HK-2 (cell line): ENCODE results near the gene YEATS4.
A peak's percentile ranks its signal among the peaks of the same experiment; 100 is the strongest.

Source experiments
- DNase-seq: peaks from one replicate; pipeline ENCODE4 v3.0.0-alpha.2; 2018; ENCODE audit not compliant: unreplicated experiment

YEATS4 gene

DNA sequence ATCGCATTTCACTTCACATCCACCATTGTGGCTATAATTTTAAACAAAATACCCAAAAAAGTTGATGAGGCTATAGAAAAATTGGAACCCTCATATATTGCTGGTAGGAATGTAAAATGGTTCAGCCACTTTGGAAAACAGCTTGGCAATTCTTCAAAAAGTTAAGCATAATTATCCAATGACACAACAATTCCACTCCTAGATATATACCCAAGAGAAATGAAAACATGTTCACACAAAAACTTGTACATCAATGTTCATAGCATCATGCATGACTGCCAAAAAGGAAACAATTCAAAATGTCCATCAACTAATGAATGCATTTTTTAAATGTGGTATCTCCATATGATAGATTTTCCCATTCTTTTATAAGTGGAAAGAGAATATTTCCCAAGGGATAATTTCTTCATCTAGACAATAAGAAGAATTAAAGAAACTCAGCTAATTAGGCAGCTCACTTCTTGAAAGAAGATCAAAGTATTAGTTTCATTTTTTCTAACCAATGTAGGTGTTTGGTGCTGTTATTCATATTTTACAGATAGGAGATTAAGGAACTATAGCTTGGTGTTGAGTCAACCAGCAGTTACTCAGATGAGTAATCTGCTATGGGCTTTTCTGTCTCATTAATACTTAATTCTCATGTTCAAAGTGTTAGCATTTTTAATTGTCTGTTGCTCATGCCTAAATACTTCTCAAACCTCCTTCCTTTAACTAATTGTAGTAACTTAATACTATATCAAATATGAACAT, 32.8 kb downstream of the YEATS4 start:
- no peak for DNase-seq

DNA sequence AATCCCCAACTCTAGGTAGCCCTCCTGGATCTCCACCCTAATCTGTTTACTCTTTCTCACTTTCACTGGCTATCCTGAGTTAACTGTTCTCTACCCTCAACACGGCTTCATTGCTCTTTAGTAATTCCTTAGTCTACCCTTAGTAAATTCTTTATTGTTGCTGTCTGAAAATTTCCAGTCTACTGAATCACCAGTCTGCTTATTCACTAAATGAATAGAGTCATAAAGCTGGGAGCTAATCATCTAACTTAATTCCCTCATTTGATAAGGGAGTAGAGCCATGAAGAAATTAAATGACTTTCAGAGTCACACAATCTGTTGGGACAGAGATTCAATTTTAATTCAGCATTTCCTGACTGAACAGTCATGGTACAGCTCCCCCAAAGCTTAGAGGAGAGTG, 36.5 kb downstream of the YEATS4 start:
- no peak for DNase-seq

DNA sequence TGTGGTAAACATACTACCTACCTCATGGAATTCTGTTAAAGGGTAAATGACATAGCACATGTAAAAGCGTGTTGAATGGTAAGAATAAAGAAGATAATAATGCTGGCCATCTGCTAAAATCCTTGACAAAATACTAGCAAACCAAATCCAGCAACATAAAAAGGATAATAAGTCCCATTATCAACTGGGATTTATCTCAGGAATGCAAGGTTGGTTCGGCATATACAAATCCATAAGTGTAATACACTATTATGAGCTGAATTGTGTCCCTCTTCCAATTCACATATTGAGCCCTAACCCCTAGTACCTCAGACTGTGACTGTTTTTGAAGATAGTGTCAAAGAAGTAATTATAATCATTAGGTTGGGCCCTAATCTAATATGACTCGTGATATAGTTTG, 37.4 kb downstream of the YEATS4 start:
- DNase-seq: no peak

DNA sequence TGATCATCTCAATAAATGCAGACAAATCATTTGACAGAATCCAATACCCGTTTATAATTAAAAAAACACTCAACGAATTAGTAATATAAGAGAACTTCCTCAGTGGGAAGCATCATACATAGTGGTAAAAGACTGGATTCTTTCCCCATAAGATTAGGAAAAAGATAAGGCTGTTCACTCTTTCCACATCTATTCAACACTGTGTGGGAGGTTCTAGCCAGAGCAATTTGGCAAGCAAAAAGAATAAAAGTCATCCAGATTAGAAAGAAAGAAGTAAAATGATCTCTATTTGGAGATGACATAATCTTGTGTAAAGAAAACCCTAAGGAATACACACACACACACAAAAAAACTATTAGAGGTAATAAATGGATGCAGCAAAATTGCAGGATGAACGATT, 38.4 kb downstream of the YEATS4 start:
- no peak for DNase-seq

DNA sequence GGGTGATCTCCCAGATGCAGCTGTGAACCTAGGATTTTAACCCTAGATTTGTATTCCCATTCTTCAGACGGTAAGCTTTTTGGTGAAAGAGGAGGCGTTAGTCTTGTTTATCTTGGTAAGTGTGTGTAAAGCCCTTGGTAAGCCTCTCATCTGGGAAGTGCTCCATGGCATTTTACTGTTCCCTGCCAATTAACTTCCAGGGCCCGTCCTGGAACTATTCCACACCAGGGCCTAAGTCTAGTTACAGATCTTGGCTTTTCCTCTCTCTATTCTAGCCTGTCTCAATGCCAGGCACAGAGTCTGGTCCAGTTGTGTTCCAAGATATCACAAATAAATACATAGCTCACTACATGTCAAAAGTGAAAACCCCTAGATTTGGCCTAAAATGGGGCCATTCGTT, 42.4 kb downstream of the YEATS4 start:
- DNase-seq: no peak

DNA sequence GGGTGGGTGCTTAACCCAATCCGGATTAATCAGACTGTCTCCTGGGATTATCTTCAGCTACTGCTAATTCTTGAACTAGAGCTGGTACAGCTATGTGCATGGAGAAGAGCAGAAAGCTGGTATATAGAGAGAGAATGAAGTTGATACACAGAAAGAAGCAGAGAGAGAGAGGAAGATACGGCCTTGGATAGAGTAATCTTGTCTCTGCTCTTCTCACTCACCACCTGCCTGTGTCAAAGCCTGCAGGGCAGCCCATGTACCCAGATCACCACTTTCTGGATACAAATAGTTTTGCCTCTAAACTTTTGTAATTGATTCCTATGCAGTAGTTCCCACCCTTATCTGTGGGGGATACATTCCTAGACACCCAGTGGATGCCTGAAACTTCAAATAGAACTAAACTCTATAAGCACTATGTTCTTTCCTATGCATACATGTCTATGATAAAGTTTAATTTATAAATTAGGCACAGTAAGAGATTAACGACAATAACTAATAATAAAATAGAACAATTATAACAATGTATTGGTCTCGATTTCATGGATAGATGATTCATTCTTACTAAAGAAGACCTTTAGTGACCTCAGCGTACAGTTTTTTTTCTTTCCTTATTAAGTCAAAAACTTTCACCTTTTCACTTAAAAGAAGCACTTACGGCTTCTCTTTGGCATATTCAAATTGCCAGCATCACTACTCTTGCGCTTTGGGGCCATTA, 45.5 kb downstream of the YEATS4 start:
- no peak for DNase-seq

DNA sequence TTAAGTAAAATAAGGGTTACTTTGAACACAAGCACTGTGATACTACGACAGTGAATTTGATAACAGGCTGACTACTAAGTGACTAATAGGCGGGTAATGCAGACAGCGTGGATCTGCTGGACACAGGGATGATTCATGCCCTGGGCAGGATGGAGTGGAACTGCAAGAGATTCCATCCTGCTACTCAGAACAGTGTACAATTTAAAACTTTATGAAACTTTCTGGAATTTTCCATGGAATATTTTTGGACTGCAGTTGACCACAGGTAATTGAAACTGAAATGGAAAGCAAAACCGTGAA, 46.0 kb downstream of the YEATS4 start:
- DNase-seq: peak; percentile 70

DNA sequence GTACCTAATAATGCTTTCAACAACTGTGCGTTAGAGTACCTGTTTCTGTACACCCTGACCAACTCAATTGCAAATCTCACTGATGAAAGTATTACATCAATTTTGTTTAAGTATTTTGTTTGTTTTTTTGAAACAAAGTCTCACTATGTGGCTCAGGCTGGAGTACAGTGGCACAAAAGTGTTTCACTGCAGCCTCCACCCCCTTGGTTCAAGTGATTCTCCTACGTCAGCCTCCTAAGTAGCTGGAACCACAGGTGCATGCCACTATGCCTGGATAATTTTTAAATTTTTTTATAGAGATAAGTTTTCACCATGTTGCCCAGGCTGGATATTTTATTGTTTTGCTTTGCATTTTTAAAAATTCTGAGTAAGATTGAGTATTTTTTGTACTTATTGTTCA, 46.7 kb downstream of the YEATS4 start:
- no peak for DNase-seq

DNA sequence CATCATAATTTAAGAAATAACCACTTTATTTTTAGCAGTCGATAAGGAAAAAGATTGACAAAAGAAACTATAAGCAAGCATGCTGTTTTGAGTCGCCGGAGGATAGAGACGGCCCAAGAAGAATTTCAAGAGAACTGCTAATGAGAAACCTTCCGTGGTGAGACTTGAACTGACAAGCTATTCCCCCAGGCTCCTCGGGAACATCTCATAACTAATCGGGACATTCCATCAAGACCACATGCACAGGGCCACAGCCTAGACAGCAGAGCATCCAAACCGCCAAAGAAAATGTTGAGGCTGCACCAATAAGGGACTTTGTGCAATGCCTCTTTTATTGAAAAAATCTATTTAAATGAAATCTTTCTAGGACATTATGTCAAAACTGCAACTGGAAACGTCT, 51.0 kb downstream of the YEATS4 start:
- no peak for DNase-seq

DNA sequence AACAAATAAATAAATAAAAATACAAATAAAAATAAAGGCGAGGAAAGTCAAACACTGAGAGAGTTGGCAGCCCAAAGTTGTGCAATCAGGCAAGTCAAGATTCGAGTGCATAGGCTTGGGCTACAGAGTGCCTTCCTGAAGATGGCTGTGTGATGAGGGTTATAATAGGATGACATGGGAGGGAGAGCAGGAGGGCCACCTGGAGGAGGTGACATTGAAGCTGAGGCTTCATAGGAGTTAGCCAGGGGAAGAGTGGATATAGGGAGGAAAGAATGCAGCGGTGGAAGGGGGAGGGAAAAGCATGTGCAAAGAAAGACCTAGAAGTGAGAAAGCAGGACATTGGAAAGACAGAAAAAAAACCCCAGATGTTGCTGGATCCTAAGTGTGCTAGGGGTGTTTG, 53.1 kb downstream of the YEATS4 start:
- DNase-seq: no peak

DNA sequence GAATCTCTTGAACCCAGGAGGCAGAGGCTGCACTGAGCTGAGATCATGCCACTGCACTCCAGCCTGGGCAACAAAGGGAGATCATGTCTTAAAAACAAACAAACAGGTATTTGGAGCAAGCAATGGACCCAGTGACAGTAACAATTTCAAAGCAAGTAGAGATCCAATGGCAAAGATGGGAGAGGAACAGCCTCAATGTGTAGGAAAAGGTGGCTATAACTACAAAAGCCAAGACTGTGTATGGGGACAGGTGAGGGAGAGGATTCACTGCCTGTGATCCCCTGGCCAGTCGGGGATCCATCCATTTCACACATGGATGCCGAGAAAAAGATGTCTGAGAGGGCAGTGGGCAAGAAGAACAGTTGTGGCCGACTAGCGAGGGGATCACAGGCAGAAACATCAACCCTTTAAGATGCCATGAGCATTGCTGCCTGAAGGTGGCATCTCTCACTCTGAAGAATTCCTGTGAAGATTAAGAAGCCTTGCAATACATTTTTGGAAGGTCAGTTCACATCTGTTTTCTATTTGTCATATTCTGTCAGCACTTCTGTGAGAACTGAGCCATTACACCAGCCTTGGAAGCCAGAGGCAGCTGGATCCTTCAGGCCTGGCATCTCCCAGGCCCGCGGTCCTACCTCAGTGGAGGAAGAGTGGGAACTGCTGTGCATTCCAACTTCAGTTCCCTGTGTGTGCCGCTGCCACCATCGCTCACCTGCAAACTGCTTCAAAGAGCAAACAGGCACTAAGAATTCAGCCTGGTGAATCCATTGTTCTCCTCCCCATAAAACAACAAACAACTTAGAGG, 56.1 kb downstream of the YEATS4 start:
- peak; percentile 14 for DNase-seq

DNA sequence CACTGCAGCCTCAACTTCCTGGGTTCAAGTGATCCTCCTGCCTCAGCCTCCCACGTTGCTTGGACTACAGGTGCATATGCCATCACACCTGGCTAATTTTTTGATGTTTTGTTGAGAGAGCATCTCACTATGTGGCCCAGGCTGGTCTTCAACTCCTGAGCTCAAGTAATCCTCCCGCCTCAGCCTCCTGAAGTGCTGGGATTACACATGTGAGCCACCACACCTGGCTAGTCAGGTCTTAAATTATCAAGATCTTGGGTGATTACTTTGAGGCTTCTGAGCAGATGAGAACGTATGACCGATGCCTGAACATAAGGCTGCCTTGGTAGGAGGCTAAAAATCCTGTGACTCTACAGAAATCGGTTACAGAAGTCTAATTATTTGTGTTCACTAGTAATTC, 57.7 kb downstream of the YEATS4 start:
- DNase-seq: no peak

DNA sequence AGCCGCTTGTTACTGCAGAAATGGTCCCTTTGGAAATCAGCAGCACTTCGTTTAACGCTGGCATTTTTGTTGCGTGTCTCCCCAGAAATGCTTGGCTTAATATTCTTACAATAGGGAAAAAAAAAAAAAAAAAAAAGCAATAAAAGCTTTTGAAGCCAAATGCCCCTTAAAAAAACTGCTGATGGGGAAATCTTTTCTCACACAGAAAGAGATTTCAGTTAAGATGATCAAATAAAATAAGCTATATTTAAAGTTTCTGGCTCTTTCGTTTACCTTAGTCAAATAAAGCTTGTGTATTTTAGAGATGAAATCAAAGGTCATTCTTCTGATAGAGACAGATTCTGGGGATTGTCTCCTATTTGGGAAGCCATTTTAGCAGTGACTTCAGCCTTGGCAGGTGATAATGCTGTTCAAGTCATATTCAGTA, 58.2 kb downstream of the YEATS4 start:
- no peak for DNase-seq

DNA sequence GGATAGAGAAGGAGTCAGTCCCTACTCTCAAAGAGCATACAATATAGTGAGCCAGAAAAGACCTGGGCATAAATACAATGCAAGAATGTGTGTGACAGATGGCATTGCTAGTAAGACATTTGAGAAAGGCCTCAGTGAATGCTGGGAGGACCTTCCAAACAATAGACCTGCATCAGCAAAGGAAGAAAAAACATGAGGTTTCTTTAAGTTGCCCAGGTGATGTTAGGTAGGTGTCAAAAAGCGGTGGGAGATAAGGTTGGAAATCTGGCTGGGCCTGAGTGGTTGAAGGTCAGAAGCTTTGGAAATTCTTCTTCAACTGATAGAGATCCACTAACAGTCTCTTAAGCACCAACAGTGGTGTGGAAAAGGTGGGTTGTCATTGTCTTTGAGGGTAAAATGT, 60.2 kb downstream of the YEATS4 start:
- no peak for DNase-seq

DNA sequence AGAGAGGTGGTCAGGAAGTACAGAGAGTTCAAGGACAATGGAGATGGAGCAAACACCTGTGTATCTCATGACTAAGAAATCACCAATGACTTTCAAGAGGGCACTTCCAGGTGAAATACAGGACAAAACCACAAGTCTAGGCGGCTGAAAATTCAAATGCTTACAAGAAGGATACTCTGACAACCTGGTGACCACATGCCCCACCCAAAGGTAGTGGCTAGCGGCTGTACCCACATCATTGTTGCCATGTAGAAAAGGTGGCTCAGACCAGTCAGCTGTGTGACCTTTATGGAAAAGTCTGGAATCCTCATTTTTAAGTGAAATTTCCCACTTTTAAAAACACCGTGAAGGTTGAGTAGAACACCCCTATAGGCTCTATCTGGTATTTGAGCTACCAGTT, 62.0 kb downstream of the YEATS4 start:
- no peak for DNase-seq

DNA sequence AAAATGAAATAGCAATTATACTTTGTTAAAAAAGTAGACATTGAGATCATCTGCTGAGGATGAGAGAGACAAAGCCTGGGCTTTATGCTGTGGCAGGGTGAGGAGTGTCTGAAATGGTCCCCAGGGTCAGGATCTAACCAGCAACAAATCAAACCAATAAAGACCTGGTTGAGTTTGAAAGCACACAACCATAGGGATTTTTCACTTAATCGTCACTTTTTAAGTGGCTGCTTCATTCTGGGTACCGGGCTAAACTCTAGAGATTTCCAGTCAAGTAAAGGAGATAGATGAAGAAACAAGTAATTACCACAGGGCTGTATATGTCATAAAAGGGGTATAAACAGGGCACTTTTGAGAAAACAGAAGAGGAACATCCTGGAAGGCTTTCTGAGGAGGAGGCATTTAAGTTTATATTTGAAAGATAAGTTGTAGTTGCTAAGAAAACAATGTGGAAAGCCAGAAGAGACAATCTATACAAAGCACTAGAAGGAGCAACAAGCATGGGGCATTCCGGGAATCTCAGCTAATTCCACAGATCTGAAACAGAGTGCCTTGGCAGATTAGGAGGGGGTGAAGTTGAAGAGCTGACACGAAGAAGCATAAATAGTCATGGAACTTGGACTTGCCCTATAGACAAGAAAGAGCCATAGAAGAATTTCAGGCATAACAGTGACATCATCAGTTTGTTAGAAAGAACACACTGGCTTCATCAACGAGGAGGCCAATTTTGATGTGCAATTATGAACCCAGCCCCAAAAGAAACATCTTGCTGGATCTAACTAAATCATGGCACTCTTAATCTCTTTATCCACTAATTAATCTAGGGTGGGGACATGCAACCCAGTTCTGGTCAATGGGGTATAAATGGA, 63.7 kb downstream of the YEATS4 start:
- DNase-seq: no peak

DNA sequence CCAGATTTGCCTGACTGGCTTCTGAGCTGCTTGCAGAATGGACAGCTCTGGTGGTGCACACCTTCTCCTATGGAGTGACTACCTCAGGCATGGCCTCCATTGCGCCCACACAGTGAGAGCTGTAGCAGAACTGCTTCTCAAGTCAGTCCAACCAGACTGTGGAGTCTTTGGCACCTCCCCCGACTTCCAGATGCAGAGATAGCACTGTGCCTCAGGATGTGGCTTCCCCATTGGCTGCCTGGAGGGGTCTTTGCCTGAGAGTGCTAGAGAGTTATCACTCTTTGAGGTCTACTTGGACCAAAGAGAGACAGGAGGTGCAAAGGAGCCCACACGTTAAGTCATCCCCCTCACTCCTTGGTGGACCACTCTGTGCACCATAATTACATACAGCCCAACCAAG, 65.9 kb downstream of the YEATS4 start:
- DNase-seq: no peak

DNA sequence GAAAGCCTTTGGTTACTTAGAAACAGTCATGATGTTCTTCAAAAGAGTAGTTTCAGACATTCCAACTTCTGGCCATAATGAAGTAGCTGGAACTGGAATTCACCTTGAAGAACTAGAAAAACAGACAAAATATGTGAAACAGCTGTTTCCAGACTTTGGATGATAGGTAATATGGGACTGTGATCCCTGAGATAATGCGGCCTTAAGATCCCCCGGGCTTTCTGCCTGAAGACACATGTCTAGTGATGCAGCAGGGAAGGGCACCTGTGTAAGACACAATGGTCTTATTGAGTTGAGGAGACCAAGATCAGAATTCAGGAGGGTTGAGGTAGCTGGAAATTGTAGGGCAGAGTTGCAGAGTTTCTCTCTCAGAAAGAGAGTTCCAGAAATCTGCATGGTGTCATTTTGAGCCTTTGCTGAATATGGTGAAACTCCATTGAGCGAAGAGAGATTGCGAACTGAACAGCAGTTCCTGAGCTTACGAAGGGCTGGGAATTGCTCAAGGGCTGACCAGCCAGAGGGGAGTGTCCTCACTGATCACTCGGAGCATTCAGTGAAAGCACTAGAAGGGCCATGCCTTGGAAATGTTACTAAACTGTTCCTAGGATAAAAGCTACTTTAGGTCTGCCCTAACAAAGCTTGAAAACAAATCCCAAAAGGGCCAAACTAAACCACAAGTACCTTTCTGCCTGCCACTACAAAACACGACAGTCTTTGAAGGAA, 69.0 kb downstream of the YEATS4 start:
- DNase-seq: no peak

DNA sequence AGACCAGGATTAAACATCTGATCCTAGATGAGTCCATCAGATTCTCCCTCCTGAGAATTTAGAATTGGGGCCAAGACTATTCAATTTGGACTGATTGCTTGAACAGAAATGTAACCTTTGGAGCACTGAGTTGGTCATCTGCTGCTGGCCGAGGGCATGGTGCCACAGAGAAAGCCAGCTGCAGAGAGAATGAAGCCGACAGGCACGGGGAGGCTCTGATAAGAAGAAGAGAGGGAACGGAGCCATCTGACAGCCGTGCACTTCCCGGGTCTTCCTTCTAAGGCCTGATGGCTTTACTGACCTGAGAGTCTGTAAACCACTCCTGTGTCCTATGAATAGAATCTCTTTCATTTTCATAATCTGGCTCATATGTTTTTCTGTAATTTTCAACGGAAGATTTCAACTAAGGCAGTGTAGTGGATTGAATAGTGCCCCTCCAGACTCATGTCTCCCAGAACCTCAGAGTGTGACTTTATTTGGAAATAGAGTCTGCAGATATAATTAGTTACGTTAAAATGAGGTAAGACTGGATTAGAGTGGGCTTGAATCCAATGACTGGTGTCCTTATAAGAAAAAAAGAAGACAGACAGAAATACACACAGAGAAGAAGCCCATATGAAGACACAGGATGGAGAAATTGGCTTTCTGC, 71.5 kb downstream of the YEATS4 start:
- DNase-seq: no peak

DNA sequence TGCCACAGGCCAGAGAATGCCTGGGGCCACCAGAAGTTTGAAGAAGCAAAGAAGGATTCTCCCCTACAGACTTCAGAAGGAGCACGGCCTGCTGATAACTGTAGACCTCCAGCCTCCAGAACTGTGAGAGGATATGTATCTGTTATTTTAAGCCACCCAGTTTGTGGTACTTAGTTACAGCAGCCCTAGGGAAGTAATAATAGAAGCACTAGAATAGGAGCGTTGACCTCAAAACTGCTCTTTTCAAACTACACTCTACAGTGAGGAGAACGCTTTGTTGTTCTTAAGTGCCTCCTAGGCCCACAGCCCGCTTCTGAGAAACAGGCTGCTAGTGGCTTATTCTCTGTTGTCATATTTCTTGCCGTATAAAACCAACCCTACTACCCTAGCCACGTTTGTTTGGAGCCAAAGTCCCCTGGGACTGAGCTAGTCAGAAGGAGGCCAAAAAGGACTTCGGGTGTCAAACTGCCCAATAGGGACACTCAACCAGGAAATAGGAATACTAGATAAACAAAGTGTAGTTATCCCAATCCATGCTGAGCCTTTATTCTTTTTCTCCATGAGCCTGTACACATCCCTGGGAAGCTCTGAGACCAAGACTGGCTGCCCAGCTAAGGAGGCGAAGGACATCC, 72.2 kb downstream of the YEATS4 start:
- no peak for DNase-seq
